Sciatic nerve (tissue), 2 donors: Measurements from ENCODE around the gene HOXA9. TPM values are rescaled to one million over a fixed set of nuclear protein-coding genes. Genes with fewer than 3 reads are reported as not detected.

ENCODE experiments used
- ATAC-seq: fragments of 200-7000 bp; cut with Tn5 transposase; one replicate; pipeline ENCODE4 v1.9.1; 2020; ENCODE audit warnings: mild to moderate bottlenecking, moderate library complexity
- DNase-seq: peaks from one replicate; pipeline ENCODE4 v3.0.0-alpha.2; 2020; ENCODE audit warnings: low spot score
- intact Hi-C: fragments of 100-400 bp; cut with DNase I; formaldehyde crosslinking; loops from one replicate; pipeline ENCODE4 v1.14.2; 2022
- total RNA-seq: library from RNA; stranded (reverse); fragmentation: NEBNext Ultra II Directional; extraction: Animal tissue kit (Norgen Biotek cat#: 25700); gene quantifications from one replicate; pipeline ENCODE4 v1.2.1, GENCODE V29; 2021
- donor health status: DM: no; HTN: no; CAD: no.
- donor health status: DM: no; HTN: no; CAD: no.

HOXA9 gene
- total RNA-seq, 1 donor from 2014 or later, result 7.1 TPM

DNA sequence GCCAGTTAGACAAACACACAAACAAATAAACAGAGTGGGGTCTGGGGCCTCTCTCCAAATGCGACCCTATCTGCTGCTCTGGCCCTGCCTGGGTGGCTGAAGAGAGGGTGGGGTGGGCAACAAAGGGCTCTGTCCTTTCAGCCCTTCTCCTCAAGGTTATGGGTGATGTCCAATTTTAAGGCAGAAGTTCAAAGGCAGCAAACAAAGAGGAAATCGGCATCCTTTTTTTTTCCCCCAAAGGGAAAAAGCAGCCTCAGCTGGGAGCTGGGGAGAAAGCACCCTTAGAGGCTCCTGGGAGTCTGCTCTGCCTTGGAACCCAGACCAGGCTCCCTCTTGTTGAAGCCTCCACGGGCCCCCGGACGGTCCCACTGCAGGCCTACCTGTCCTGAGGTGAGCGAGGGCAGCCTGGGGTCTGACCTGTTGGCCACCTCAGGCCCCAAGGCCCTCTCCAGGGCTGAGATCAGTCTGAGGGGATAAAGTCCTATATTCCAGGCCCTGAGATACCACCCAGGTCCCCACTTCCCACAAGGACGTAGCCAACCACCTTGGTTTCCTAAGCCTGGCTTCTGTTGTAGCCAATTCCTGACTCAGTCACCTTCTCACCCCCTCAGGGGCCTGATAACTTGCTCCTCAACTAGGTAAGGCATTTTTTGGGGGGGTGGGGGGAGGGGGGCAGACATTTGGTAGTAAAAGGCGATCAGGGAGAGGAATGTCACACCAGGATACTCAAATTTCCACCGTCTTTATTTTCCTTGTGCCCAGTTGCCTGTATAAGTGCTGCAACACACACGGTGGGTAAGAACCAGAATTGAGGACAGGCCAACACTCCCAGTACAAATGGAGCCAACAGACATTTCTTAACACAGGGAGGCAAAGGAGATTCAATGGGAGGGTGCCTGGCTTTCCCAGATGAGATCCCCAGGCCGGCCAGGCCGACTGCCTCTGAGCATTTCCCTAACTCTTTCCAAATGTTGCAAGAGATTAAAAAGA is 15.4 kb upstream of the HOXA9 start:
- DNase-seq (peak; percentile 56), ATAC-seq (no peak)
- intact Hi-C loops, result no loop called here

DNA sequence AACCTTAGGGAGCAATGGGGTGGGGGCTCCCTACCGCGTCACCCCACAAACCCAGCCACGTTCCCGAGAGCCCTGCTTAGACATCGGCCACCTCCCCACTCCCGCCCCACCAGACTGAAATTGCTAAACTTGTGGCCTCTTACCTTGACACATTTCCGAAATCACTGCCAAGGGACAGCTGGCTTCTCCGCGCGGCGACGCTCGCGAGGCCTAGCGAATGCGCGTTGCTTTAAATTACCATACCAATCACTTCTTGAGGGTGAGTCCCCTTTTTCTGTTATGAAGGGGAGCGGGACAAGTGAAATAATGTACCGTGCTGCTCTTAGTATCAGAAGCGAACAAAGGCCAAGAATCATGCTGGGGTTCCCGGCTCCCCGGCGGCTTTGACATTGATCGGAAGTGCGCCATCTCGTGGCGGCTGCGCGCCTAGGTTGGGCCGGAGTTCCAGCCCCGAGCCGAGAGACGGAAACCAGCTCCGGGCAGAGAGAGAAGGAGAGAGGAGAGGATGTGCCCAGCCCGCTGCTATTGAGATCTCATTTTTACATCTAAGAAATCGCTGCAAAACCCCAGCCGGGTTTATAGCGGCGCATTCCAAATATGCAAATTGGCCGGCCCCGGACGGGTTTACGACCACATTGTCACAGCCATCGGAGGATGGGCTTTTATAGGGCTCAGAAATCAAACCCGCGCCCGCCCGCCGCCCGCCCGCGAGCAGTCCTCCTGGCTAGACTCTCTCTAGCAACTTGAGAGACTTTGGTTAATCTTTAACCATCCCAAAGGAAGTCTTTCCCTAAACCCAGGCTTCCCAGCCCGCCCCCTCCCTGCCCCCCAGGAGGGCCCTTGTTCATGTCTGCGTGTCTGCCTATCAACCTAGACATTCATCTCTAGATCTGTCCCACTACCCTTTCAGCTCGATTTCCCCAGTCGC is 14.4 kb upstream of the HOXA9 start:
- peak; percentile 80 for ATAC-seq
- intact Hi-C loops, result no loop called here
- DNase-seq, result peak; percentile 89

- ATAC-seq, result no peak
- peak; percentile 56 for DNase-seq
- intact Hi-C loops, result no loop called here
These were observed 13.7 kb upstream of the HOXA9 start for GRCh38 chr7:27179030-27179429.

GRCh38 chr7:27178366-27178765 is 13.0 kb upstream of the HOXA9 start:
- ATAC-seq, result peak; percentile 27
- intact Hi-C loops, result no loop called here
- DNase-seq, result peak; percentile 54

DNA sequence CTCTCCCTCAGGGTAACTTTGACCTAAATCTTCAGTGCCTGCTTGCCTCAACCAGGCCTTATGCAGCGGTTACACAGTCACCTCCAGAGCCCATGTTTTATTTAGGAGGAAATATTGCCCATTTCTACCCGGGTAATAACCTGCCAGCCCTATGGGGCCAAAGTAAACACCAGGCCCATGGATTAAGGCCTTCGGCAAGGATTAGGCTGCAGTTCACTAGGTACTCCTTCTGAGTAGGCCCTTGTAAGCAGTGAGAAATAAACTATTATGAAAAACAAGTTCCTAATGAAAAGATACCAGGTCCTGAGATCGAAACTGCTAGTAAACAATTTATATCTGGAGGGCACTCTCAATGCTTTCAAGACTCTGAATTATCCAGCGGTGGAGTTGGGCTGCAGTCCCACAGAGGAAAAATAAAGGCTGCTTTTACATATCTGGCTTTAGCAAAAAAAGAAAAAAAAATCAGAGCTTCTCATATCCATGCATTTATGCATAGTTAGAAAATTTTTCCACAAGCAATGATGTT is 12.5 kb upstream of the HOXA9 start:
- intact Hi-C loops, result no loop called here
- ATAC-seq (no peak), DNase-seq (no peak)

- ATAC-seq (no peak), DNase-seq (peak; percentile 57)
- intact Hi-C loops, result no loop called here
These were observed 11.8 kb upstream of the HOXA9 start for GRCh38 chr7:27176962-27177794.

DNA sequence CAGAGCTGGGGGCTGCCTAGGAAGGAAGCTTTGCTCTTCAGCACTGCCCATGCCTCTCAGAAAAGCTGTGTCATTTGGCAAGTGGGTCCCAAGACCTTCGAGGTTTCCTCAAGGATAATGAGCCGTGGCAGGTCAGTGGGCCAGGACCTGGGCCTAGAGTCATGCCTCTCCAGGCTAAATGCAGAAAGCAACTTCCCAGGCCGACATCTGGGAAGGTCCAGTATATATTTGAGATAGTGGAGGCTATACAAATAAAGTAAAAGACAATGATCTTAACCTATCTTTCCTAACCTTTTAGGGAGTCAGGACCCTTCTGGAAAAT is 11.1 kb upstream of the HOXA9 start:
- DNase-seq, result no peak
- ATAC-seq, result no peak
- intact Hi-C loops, result no loop called here

DNA sequence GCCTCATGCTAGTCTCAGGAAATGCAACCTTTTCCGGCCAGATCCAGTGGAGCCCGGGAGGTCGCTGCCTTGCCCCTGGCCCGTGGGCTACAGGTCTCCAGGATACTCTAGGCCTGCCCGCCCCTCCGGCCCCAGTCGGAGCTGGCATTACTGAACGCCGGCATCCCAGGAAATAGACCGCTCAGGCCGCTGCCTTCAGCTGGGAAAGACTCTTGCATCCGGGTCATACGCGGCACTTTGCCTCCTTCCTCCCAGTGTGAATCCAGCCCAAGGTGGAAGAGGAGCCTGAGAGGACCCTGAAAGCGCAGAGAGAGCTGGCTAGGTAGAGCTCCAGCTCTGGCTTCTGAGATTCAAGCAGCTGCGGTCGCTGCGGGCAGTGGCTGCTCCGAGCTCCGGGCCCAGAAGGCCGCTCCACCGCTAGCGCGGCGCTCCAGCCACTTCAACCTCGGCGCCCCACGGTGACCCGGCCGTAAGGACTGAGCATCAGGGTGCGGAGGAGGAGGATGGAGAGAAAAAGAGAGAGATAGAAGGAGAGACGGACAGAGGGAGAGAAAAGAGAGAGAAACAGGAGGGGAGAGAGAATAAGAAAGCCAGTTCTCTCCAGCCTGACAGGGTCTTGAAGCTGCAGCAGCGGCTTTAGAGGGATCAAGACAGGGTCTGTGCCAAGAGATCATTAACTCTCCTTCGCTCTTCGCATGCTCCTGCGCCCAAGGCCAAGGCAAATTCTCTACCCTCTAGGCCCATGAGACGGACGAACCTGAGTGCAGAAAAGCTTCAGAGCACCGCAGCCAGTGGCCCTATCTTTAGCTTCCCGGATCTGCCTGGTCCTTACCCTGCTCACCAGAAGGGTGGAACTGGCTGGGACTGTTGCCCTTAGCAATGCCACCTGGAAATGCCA is 10.5 kb upstream of the HOXA9 start:
- ATAC-seq (no peak), DNase-seq (peak; percentile 64)
- intact Hi-C loops, result no loop called here

DNA sequence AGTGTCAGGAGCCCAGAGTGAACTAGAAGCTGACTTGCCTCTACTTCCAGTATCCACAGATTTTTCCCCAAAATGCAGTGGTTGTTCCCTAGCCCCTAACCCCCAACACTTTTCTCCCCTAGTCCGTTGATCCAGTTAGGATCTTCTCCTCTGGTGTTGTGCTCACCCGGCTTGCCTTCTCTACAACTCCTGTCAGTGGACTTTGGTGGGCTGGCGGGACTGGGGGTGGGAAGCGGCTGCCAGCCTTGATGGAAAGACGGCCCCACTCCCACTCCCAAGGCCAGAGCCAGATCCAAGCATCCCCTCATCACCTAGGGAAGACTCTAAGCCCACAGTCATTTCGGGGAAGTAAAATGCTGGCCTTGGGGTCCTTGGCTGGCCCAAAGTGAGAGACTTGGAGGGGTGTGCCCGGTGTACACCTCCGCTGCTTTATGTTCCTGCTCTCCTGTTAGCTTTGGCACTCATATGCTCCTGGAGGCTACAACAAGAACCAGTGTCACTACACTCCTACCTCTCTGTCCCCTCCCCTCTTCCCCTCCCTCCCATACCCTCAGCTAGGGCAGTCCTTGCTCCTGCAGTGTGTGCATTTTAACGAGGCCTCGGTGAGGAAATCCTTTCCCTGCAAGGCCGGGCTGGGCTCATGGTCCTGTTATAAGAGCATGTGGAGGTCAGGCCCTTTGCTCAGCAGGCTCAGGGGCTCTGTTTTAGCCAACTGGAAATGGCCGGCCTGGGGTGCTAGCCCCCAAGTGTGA is 9.7 kb upstream of the HOXA9 start:
- ATAC-seq (peak; percentile 2), DNase-seq (peak; percentile 51)
- intact Hi-C loops, result no loop called here

DNA sequence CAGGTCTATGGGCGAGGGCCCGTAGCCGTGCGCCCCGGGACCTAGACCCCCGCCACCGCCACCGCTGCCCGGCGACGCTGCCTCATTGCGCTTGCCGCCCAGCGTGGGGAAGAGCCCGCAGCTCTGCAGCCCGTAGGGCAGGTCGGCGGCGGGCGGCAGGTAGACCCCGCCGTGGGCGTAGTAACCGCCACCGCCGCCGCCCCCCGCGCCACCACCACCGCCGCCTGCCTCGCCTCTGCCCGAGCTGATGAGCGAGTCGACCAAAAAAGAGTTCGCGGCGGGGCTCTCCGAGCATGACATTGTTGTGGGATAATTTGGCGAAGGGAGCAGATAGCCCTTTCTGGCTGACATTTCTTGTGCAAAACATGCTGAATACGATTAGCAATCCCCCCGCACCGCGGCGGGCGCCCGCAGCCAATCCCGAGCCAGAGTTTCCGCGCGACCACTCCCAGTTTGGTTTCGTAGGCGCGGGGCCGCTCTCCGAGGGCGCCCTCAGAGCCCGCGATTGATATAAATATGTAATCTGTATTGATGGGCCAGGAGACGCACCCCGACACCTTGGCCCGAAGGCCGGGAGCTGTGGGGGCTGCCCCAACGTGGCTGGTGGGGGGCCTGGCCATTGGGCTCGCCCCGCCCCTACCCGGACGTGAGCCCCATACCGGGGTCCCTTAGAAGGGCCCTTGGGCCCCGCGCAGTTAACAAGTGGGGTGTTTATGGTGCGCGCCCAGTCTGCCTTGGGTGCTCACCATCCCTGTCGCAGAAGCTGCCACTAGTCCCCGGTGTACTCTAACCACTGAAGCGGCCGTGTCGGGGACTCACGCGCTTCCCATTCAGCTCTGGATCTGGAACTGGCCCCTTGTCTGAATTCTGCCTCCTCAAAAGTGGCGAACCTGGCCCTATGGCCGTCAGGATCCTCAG is 8.9 kb upstream of the HOXA9 start, which contains the start of gene HOXA10:
HOXA10 (minus strand) TSS at position 365 of the 918 bp plus-strand sequence; CDS start at position 351, 14 bp downstream.
- intact Hi-C loops, result no loop called here
- DNase-seq (peak; percentile 83), ATAC-seq (peak; percentile 31)

GRCh38 chr7:27173511-27173955 is 8.2 kb upstream of the HOXA9 start:
- DNase-seq (peak; percentile 65), ATAC-seq (no peak)
- intact Hi-C loops, result no loop called here

GRCh38 chr7:27172823-27173510 is 7.6 kb upstream of the HOXA9 start:
- DNase-seq (peak; percentile 91), ATAC-seq (peak; percentile 78)
- intact Hi-C loops, result no loop called here

DNA sequence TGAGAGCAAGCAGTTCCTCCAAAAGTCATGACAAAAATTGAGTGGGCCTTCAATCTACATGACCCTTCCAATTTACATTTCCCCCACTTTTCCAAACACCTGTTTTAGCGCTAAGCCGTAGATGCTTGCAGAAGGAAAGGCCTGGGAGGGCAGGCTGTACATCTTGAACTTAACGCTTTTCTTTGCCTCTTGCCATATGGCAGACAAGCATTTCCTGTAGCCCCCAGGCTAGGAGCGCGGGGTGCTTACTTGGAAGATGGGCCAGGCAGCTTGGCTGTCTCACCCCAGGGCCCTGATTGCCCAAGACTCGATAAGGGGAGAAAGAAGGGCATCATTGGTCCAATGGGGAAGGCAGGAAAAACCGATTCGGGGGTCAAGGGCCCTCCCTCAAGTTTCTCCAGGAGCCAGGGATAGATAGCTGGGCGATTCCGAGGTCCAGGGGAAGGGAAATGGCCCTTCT is 7.0 kb upstream of the HOXA9 start:
- intact Hi-C loops, result no loop called here
- ATAC-seq (peak; percentile 0), DNase-seq (peak; percentile 59)

DNA sequence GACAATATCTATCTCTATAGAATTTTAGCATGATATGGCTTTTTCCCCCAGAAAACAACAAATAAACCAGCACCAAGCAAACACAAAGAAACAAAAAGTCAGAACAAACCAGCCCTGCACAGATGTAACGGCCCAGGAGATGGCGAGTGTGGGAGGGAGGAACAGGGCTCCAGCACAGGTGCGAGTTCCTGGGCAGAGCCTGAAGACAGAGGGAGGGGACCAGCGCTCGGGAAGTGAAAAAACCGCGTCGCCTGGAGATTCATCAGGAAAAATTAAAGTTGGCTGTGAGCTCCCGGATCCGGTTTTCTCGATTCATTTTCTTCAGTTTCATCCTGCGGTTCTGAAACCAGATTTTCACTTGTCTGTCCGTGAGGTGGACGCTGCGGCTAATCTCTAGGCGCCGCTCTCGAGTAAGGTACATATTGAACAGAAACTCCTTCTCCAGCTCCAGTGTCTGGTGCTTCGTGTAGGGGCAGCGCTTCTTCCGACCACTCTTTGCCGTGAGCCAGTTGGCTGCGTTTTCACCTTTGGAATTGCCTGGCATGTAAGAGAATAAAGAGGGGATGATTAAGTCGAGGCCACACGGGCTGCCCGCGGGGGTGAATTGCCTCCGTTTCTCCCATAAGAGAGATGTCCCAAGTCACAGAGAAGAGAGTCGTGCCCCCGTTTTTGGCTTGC is 6.4 kb upstream of the HOXA9 start:
- ATAC-seq (no peak), DNase-seq (peak; percentile 59)
- intact Hi-C loops, result no loop called here

DNA sequence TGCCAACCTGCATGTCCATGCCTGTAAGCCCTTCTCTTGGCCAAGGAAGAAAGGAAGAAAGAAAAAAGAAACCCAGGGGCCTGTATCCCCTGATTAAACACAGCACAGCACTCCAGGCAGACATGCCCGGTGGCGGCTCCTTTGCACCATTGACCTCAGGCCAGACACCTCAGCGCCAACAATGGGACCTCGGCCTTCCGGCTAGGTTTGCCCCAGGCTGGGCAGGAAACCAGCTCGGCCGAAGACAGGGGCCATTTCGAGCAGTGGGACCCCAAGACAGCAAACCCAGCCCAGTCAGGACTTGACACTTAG is 5.9 kb upstream of the HOXA9 start:
- intact Hi-C loops, result no loop called here
- ATAC-seq (no peak), DNase-seq (peak; percentile 59)
